Karpas-422 (cell line): ENCODE data around the gene KBTBD2. TPM values are rescaled to one million over a fixed set of nuclear protein-coding genes. Genes with fewer than 3 reads are reported as not detected.
A peak's percentile ranks its signal among the peaks of the same experiment; 100 is the strongest.

Source experiments
- DNase-seq: peaks from one replicate; pipeline ENCODE4 v3.0.0-alpha.2; 2015
- H2AFZ ChIP-seq: fragments of 200-600 bp; sonication (generic); 2 replicates; pipeline ENCODE4 v1.6.1; 2014; ENCODE audit warnings: antibody characterized with exemption, low read length, mixed read lengths
- H3K27ac ChIP-seq: fragments of 200-600 bp; sonication (generic); 2 replicates; pipeline ENCODE4 v1.5.1; 2014; ENCODE audit warnings: mild to moderate bottlenecking, low read length, moderate library complexity
- H3K27me3 ChIP-seq: fragments of 200-600 bp; sonication (generic); 2 replicates; pipeline ENCODE4 v1.6.1; 2014; ENCODE audit warnings: low read length, mixed read lengths
- H3K36me3 ChIP-seq: fragments of 200-600 bp; sonication (generic); 2 replicates; pipeline ENCODE4 v1.6.1; 2014; ENCODE audit warnings: low read length, mixed read lengths; ENCODE audit not compliant: insufficient read depth
- H3K4me1 ChIP-seq: fragments of 200-600 bp; sonication (generic); 2 replicates; pipeline ENCODE4 v1.6.1; 2014; ENCODE audit warnings: mild to moderate bottlenecking, low read length, mixed read lengths
- H3K4me2 ChIP-seq: fragments of 200-600 bp; sonication (generic); 2 replicates; pipeline ENCODE4 v1.6.1; 2014; ENCODE audit warnings: low read length, low read depth, mild to moderate bottlenecking; ENCODE audit not compliant: poor library complexity, severe bottlenecking
- H3K4me3 ChIP-seq: fragments of 200-600 bp; sonication (generic); 2 replicates; pipeline ENCODE4 v1.5.1; 2014; ENCODE audit warnings: mild to moderate bottlenecking, antibody characterized with exemption, low read length, mixed read lengths
- H3K79me2 ChIP-seq: fragments of 200-600 bp; sonication (generic); 2 replicates; pipeline ENCODE4 v1.6.1; 2014; ENCODE audit warnings: mild to moderate bottlenecking, low read length, mixed read lengths
- H3K9ac ChIP-seq: fragments of 200-600 bp; sonication (generic); 2 replicates; pipeline ENCODE4 v1.6.0; 2014; ENCODE audit warnings: low read length
- H3K9me2 ChIP-seq: fragments of 200-600 bp; sonication (generic), shearing (Covaris generic); replicated peaks from 2 replicates; pipeline ENCODE4 v1.6.0; 2014; ENCODE audit warnings: mild to moderate bottlenecking, low read length, moderate library complexity; ENCODE audit not compliant: insufficient read depth
- H3K9me3 ChIP-seq: fragments of 300-700, 200-600 bp; sonication (generic); 2 replicates; pipeline ENCODE4 v1.6.1; 2014; ENCODE audit warnings: low read length, mixed read lengths
- H4K20me1 ChIP-seq: fragments of 200-600 bp; sonication (generic); 2 replicates; pipeline ENCODE4 v1.6.1; 2014; ENCODE audit warnings: mild to moderate bottlenecking, antibody characterized with exemption, low read length, low read depth; ENCODE audit not compliant: insufficient read depth
- total RNA-seq: library from RNA; depleted of rRNA; stranded (reverse); fragments of >200 nt; shearing (Covaris generic); gene quantifications from 2 replicates; pipeline ENCODE4 v1.2.3, GENCODE V29; 2014; ENCODE audit warnings: low replicate concordance; rRNA removed

The KBTBD2 gene
- total RNA-seq, result 17.8 and 28.6 TPM in 2 replicates

DNA sequence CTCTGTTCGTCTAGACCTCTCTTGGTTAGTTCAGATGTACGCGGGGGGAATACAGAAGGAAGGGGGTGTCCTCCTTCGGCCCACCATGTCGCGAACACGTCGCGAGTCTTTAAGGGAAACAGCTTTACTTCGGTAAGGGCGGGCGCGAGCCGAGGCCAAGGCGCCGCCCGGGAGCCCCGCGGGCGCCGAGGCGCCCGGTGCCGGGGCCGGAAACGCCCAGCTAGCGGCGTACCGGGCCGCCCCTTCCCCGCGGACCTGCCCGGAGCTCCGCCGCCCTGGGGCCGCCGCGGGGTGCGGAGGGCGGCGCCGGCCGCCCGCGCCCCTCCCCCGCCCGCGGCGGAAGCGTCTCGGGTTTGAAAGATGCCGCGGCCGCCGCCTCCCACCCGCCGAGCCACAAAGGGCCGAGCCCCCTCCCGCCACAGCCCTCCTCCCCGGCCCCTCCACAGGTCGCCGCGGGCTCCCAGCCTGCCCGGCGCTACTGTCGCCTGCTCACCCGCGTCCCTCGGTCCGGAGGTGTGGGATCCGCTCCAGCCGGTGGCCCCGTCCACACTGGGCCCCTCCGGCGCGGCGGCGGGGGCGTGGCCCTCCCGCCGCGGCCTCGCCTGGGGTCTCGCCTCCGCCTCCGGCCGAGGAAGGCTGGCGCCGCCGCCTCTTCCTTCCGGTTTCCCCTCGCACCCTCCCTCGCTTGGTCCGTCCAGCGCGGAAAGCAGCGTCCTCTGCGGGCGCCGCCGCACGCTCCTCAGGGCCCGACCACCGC, at the start of gene KBTBD2:
TSS of gene KBTBD2 (minus strand) at position 718 of the 757 bp plus-strand sequence. CDS start 12,156 bp downstream, outside the sequence.
- peaks cover 21% of the 10 kb centered on the region for H3K4me1 ChIP-seq
- H3K79me2 ChIP-seq, result peaks cover 48% of the 10 kb centered on the region

DNA sequence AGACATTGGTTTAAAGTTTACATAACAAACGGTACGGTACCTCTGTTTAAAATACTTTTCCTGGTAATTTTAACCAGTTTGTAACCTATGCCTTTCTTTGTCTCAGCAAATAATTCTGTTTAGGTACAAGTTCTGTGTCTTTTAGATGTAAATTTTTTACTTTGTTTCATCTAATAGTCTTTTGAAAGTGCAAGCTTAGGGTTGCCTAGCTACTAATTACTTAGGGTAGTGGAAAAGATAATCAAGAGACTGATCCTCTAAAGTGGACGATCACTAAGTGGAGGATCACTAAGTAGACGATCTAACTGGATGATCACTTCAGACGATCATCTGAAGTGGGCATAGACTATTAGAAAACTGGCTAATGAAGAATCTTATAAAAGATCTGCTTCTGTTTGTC, 49.6 kb upstream of the KBTBD2 start:
- Histone ChIP-seq H4K20me1 (no peaks in the 10 kb centered on the region), H3K27ac (no peak overlapping the region), H3K9me3 (no peaks in the 10 kb centered on the region), H3K79me2 (no peaks in the 10 kb centered on the region), H2AFZ (no peak overlapping the region), H3K9me2 (no peaks in the 10 kb centered on the region), H3K4me3 (no peak overlapping the region), H3K27me3 (no peaks in the 10 kb centered on the region), H3K4me2 (no peak overlapping the region), H3K4me1 (no peaks in the 10 kb centered on the region), H3K36me3 (no peaks in the 10 kb centered on the region), H3K9ac (no peak overlapping the region)
- DNase-seq, result no peak

More for the DNA sequence above, at the start of gene KBTBD2:
- peak within 1 kb of the TSS; percentile 91 for H3K4me2 ChIP-seq
- peaks cover 21% of the 10 kb centered on the region for H4K20me1 ChIP-seq
- H3K36me3 ChIP-seq, result no peaks in the 10 kb centered on the region
- no peaks in the 10 kb centered on the region for H3K9me3 ChIP-seq
- H3K4me3 ChIP-seq, result peak within 1 kb of the TSS; percentile 77
- peak within 1 kb of the TSS; percentile 67 for H2AFZ ChIP-seq
- H3K9me2 ChIP-seq, result no peaks in the 10 kb centered on the region
- H3K9ac ChIP-seq, result peak within 1 kb of the TSS; percentile 83
- H3K27me3 ChIP-seq, result no peaks in the 10 kb centered on the region
- peak; percentile 88 for DNase-seq
- peak within 1 kb of the TSS; percentile 81 for H3K27ac ChIP-seq

DNA sequence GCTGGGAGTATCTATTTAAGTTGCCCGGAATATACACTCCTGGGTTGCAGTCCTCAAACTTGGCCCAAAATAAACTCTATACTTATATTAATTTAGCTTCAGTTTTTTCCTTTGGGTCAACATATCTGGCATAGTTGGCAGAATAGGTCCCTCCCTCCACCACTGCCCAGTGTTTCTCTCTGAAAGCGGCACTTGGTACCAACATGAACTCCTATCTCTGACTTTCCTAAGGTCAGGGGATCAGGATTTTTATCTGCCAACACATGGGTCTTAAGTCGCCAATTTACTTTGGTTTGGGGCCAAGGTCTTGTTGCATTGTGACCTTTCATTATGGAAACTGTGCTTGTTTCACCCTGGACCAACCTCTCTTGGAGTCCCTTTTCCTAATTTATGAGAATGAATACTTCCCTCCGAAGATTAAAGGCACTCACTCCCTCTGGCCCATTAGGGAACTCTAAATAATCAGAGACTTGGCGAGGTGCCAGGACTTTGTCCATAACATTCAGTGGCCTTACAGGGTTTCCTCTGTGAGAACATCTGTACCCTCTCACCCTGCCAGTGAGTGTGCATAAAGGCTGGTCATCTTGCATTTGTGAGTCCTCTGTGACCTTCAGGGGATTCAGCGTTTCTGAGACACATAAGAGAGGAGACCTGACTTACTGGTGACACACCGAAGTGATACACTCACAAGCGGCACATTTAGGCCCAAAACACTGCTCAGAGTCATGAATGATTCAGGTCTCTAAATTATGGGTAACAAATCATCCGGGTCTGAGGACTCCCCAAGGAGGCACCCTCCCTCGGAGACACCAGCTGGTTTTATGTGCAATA, 46.0 kb upstream of the KBTBD2 start:
- no peaks in the 10 kb centered on the region for H3K27me3 ChIP-seq
- no peaks in the 10 kb centered on the region for H3K9me3 ChIP-seq
- H3K4me3 ChIP-seq, result no peak overlapping the region
- no peak overlapping the region for H3K4me2 ChIP-seq
- no peak overlapping the region for H3K27ac ChIP-seq
- no peak for DNase-seq
- no peak overlapping the region for H2AFZ ChIP-seq
- no peaks in the 10 kb centered on the region for H4K20me1 ChIP-seq
- H3K9me2 ChIP-seq, result no peaks in the 10 kb centered on the region
- no peaks in the 10 kb centered on the region for H3K4me1 ChIP-seq
- H3K79me2 ChIP-seq, result no peaks in the 10 kb centered on the region
- H3K9ac ChIP-seq, result no peak overlapping the region
- no peaks in the 10 kb centered on the region for H3K36me3 ChIP-seq

DNA sequence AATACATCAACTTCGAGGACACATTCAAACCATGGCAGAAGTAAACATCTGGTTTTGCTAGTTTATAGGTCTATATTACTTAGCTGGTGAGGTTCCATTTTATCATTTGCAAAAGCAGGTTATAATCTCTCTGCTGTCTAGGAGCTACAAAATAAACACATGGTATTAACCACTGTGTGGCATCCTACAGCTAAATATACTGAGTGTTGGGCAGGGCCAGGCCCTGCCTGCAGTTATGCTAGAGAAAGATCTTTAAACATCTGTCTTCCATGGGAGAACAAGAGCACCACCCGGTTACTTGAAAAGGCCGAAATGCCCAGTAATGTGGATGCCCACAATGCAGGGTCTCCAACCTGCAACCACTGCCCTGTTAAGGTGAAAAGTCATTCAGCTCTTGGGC, 45.1 kb upstream of the KBTBD2 start:
- Histone ChIP-seq H3K79me2 (no peaks in the 10 kb centered on the region), H2AFZ (no peak overlapping the region), H3K4me3 (no peak overlapping the region), H3K4me1 (no peaks in the 10 kb centered on the region), H3K9me2 (no peaks in the 10 kb centered on the region), H3K36me3 (no peaks in the 10 kb centered on the region), H3K27me3 (no peaks in the 10 kb centered on the region), H4K20me1 (no peaks in the 10 kb centered on the region), H3K9ac (no peak overlapping the region), H3K9me3 (no peaks in the 10 kb centered on the region), H3K4me2 (no peak overlapping the region), H3K27ac (no peak overlapping the region)
- DNase-seq, result no peak

DNA sequence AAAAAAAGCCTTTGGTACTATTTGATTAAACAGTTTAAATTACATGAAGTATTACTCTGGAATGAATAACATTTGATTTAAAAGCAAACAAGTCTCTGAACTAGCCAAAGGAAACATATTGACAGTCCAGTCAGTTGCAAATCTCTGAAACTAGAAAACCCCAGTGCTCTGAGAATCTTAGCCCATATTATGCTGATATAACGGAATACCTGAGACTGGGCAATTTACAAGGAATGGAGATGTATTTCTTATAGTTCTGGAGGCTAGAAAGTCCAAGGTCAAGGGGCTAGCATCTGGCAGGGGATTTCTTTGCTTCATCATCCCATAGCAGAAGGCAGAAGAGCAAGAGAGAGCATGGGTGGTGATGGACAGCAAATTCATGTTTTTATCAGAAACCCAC, 44.0 kb upstream of the KBTBD2 start:
- Histone ChIP-seq H3K9me2 (no peaks in the 10 kb centered on the region), H3K79me2 (no peaks in the 10 kb centered on the region), H3K27ac (no peak overlapping the region), H2AFZ (no peak overlapping the region), H3K36me3 (no peaks in the 10 kb centered on the region), H3K9me3 (no peaks in the 10 kb centered on the region), H3K4me1 (no peaks in the 10 kb centered on the region), H4K20me1 (no peaks in the 10 kb centered on the region), H3K4me2 (no peak overlapping the region), H3K27me3 (no peaks in the 10 kb centered on the region), H3K4me3 (no peak overlapping the region), H3K9ac (no peak overlapping the region)
- DNase-seq, result no peak

DNA sequence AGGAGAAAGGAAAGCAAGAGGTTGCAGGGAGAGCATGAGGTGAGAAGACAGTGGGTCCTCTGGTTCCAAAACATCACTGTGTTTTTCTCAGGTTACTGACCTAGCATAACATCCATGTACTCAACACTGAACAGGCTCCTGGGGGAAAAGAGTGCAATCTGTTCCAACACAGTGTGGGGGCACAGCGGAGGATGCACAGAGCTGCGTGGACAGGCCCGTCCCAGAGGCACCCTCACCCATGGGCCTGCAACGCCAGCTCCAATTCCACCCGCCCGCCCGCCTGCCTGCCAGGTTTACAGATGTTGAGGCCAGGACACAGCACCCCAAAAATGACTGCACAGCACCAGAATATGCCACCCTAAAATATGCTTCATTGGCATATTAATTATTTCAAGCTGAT, 38.8 kb upstream of the KBTBD2 start:
- no peaks in the 10 kb centered on the region for H3K27me3 ChIP-seq
- no peaks in the 10 kb centered on the region for H4K20me1 ChIP-seq
- H3K9me3 ChIP-seq, result no peaks in the 10 kb centered on the region
- H3K9me2 ChIP-seq, result no peaks in the 10 kb centered on the region
- DNase-seq, result no peak
- no peak overlapping the region for H3K4me3 ChIP-seq
- H3K27ac ChIP-seq, result no peak overlapping the region
- no peak overlapping the region for H2AFZ ChIP-seq
- no peak overlapping the region for H3K4me2 ChIP-seq
- H3K4me1 ChIP-seq, result peaks cover 9% of the 10 kb centered on the region
- no peaks in the 10 kb centered on the region for H3K79me2 ChIP-seq
- no peak overlapping the region for H3K9ac ChIP-seq
- H3K36me3 ChIP-seq, result no peaks in the 10 kb centered on the region

DNA sequence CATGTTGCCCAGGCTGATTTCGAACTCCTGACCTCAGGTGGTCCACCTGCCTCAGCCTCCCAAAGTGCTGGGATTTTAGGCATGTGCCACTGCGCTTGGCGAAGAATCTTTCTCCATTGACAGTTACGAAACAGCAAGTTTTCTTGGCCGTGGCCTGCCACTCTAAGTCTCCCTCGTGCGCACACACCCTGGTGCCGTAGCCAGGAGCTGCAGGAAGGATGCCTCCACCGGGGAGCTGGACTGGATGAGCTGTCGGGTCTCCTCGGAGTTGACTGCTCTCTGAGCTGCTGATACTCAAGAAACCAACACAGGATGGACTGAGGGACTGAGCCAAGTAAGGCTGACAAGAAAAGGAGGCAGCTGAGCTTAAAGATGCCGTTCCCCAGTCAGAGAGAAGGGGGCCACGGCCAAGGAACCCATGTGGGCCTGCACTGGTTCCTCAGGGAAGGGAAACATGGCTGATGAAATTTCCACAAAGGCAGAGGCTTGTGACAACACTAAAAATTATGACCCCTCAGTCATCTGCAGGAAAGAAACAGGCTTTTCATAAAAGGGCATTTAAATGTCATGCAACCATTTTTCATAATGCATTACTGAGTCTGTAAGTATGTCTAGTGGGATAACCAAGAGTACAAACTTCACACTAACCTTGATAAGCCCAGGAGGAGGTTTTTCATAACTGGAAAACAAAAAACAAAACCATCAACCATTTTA, 38.0 kb upstream of the KBTBD2 start:
- DNase-seq, result no peak
- Histone ChIP-seq H3K4me2 (no peak overlapping the region), H3K27ac (no peak overlapping the region)

DNA sequence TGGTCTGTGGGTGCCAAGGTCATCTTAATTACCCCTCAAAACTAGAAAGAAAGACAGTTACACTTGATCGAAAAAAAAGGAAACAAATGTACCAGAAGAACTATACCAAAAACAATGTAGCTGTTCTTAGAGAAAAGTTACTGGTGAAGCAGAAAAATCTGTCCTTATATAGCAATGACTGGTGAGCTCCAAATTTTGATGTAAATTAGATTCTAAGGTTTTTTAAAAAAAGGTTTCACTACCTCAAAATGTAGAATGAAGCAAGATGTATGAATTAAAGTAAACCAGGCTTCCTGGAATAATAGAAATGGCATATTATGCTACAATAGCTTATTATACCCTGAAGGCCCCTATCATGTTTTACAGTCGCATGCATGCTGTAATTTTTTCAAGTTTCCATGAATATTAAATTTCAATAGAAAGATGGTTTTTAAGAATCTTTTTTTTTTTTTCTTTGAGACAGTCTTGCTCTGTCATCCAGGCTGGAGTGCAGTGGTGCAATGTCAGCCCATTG, 37.3 kb upstream of the KBTBD2 start:
- DNase-seq, result peak; percentile 70
- no peak overlapping the region for H3K27ac ChIP-seq
- H3K4me2 ChIP-seq, result no peak overlapping the region

More for the DNA sequence above, 38.0 kb upstream of the KBTBD2 start:
- H3K4me3 ChIP-seq, result no peak overlapping the region
- no peaks in the 10 kb centered on the region for H3K9me3 ChIP-seq
- no peak overlapping the region for H3K9ac ChIP-seq
- H3K79me2 ChIP-seq, result no peaks in the 10 kb centered on the region
- no peaks in the 10 kb centered on the region for H3K9me2 ChIP-seq
- H3K27me3 ChIP-seq, result no peaks in the 10 kb centered on the region
- peaks cover 9% of the 10 kb centered on the region for H3K4me1 ChIP-seq
- no peaks in the 10 kb centered on the region for H3K36me3 ChIP-seq
- H4K20me1 ChIP-seq, result no peaks in the 10 kb centered on the region
- H2AFZ ChIP-seq, result no peak overlapping the region

More for the DNA sequence above, 37.3 kb upstream of the KBTBD2 start:
- no peak overlapping the region for H3K4me3 ChIP-seq
- no peak overlapping the region for H2AFZ ChIP-seq
- H3K36me3 ChIP-seq, result no peaks in the 10 kb centered on the region
- H3K27me3 ChIP-seq, result no peaks in the 10 kb centered on the region
- no peaks in the 10 kb centered on the region for H3K9me3 ChIP-seq
- H3K9me2 ChIP-seq, result no peaks in the 10 kb centered on the region
- no peak overlapping the region for H3K9ac ChIP-seq
- H4K20me1 ChIP-seq, result no peaks in the 10 kb centered on the region
- no peaks in the 10 kb centered on the region for H3K79me2 ChIP-seq
- H3K4me1 ChIP-seq, result peaks cover 9% of the 10 kb centered on the region
